GM23338 (cell line): Measurements from ENCODE around the gene CHST15. TPM values are rescaled to one million over a fixed set of nuclear protein-coding genes. Genes with fewer than 3 reads are reported as not detected.

Experiments used
- ATAC-seq: fragments of 200-7000 bp; cut with Tn5 transposase; 3 replicates; pipeline ENCODE4 v1.9.1; 2020
- DNase-seq: peaks from one replicate; pipeline ENCODE4 v3.0.0-alpha.2; 2015; ENCODE audit warnings: low spot score
- H2AFZ ChIP-seq: fragments of 200-600 bp; sonication (generic); 2 replicates; pipeline ENCODE4 v1.8.0; 2016; ENCODE audit warnings: antibody characterized with exemption, mild to moderate bottlenecking, moderate library complexity
- H3F3A ChIP-seq: fragments of 200-600 bp; sonication (generic); replicated peaks from 2 replicates; pipeline ENCODE4 v1.8.0; 2017; ENCODE audit warnings: antibody characterized with exemption, mixed run types, low read depth
- H3K27ac ChIP-seq: fragments of 200-600 bp; sonication (generic); 2 replicates; pipeline ENCODE4 v1.6.1; 2016; ENCODE audit warnings: low read depth
- H3K27me3 ChIP-seq: fragments of 200-600 bp; sonication (generic); 2 replicates; pipeline ENCODE4 v1.8.0; 2016; ENCODE audit warnings: mild to moderate bottlenecking, mixed run types, moderate library complexity; ENCODE audit not compliant: insufficient read depth
- H3K36me3 ChIP-seq: fragments of 200-600 bp; sonication (generic); 2 replicates; pipeline ENCODE4 v1.8.0; 2016; ENCODE audit warnings: mild to moderate bottlenecking; ENCODE audit not compliant: insufficient read depth
- H3K4me1 ChIP-seq: fragments of 200-600 bp; sonication (generic); 2 replicates; pipeline ENCODE4 v1.8.0; 2016; ENCODE audit warnings: mild to moderate bottlenecking, moderate library complexity; ENCODE audit not compliant: insufficient read depth
- H3K4me2 ChIP-seq: fragments of 200-600 bp; sonication (generic); 2 replicates; pipeline ENCODE4 v1.7.1; 2017; ENCODE audit warnings: mixed run types
- H3K4me3 ChIP-seq: fragments of 200-600 bp; sonication (generic); 2 replicates; pipeline ENCODE4 v1.6.1; 2016; ENCODE audit warnings: mixed run types
- H3K79me2 ChIP-seq: fragments of 200-600 bp; sonication (generic); replicated peaks from 2 replicates; pipeline ENCODE4 v1.8.0; 2017; ENCODE audit warnings: mild to moderate bottlenecking; ENCODE audit not compliant: insufficient read depth
- H3K9me2 ChIP-seq: fragments of 200-600 bp; sonication (generic); 2 replicates; pipeline ENCODE4 v1.8.0; 2017; ENCODE audit not compliant: insufficient read depth
- H4K20me1 ChIP-seq: fragments of 200-600 bp; sonication (generic); replicated peaks from 2 replicates; pipeline ENCODE4 v1.8.0; 2017; ENCODE audit warnings: mild to moderate bottlenecking; ENCODE audit not compliant: insufficient read depth
- H3K27ac Mint-ChIP-seq: 2 replicates; pipeline ENCODE4 v1.8.0; 2020; ENCODE audit warnings: inconsistent platforms, mild to moderate bottlenecking, moderate library complexity, mixed read lengths
- H3K27me3 Mint-ChIP-seq: 3 replicates; pipeline ENCODE4 v1.8.0; 2022; ENCODE audit warnings: low read depth, mild to moderate bottlenecking, moderate library complexity, mixed read lengths, inconsistent platforms; ENCODE audit not compliant: insufficient read depth, poor library complexity
- H3K36me3 Mint-ChIP-seq: 3 replicates; pipeline ENCODE4 v1.8.0; 2021; ENCODE audit warnings: low read depth, mild to moderate bottlenecking, inconsistent platforms, moderate library complexity, mixed read lengths
- H3K4me1 Mint-ChIP-seq: 3 replicates; pipeline ENCODE4 v1.8.0; 2020; ENCODE audit warnings: mild to moderate bottlenecking, inconsistent platforms, mixed read lengths
- H3K4me3 Mint-ChIP-seq: 3 replicates; pipeline ENCODE4 v1.8.0; 2021; ENCODE audit warnings: moderate library complexity, mild to moderate bottlenecking, inconsistent platforms, mixed read lengths
- H3K9me3 Mint-ChIP-seq: 3 replicates; pipeline ENCODE4 v1.8.0; 2020; ENCODE audit warnings: moderate library complexity, mild to moderate bottlenecking, inconsistent platforms, mixed read lengths
- CREB1 ChIP-seq: fragments of 250-450 bp; sonication (Bioruptor Pico); IDR thresholded peaks from 2 replicates; pipeline ENCODE4 v1.5.0; 2020; ENCODE audit warnings: low read depth, mild to moderate bottlenecking, moderate library complexity
- EZH2 ChIP-seq: fragments of 200-600 bp; sonication (generic); IDR thresholded peaks from one replicate; pipeline ENCODE4 v1.8.0; 2017; ENCODE audit warnings: antibody characterized with exemption, mild to moderate bottlenecking, low read depth; ENCODE audit not compliant: unreplicated experiment
- EZH2phosphoT487 ChIP-seq: fragments of 200-600 bp; sonication (generic); IDR thresholded peaks from one replicate; pipeline ENCODE4 v1.8.1; 2018; ENCODE audit warnings: antibody characterized with exemption; ENCODE audit not compliant: unreplicated experiment
- NANOG ChIP-seq: IDR thresholded peaks from 2 replicates; pipeline ENCODE4 v1.6.1; 2016; ENCODE audit warnings: antibody characterized with exemption, borderline replicate concordance
- POLR2AphosphoS5 ChIP-seq: IDR thresholded peaks from 2 replicates; pipeline ENCODE4 v1.6.1; 2016; ENCODE audit warnings: antibody characterized with exemption, low read depth
- STAT1 ChIP-seq: IDR thresholded peaks from one replicate; pipeline ENCODE4 v1.6.1; 2016; ENCODE audit warnings: antibody characterized with exemption; ENCODE audit not compliant: unreplicated experiment
- ZNF114 ChIP-seq: fragments of 250-450 bp; sonication (Bioruptor Pico); IDR thresholded peaks from 2 replicates; pipeline ENCODE4 v1.5.0; 2020; ENCODE audit warnings: mild to moderate bottlenecking, moderate library complexity
- ZNF331 ChIP-seq: fragments of 250-450 bp; sonication (Bioruptor Pico); IDR thresholded peaks from 2 replicates; pipeline ENCODE4 v1.5.0; 2020; ENCODE audit warnings: low read depth, mild to moderate bottlenecking, moderate library complexity
- ZNF462 ChIP-seq: fragments of 250-450 bp; sonication (Bioruptor Pico); IDR thresholded peaks from 2 replicates; pipeline ENCODE4 v1.5.0; 2020; ENCODE audit warnings: mild to moderate bottlenecking, moderate library complexity
- polyA plus RNA-seq: library from polyadenylated mRNA; unstranded; fragments of >200 nt; fragmentation: Nextera tagmentation; extraction: Ambion mirVana; gene quantifications from 2 replicates; pipeline ENCODE4 v1.2.1, GENCODE V29; 2016
- total RNA-seq: library from RNA; depleted of rRNA; stranded (reverse); fragments of >200 nt; shearing (Covaris generic); gene quantifications from 2 replicates; pipeline ENCODE4 v1.2.3, GENCODE V29; 2014
- TF ChIP-seq, protein P1 (sequence below): IDR thresholded peaks from 2 replicates; pipeline ENCODE4 v1.6.1; 2016; ENCODE audit warnings: antibody characterized with exemption
- TF ChIP-seq, protein P2 (sequence below): IDR thresholded peaks from one replicate; pipeline ENCODE4 v1.6.1; 2018; ENCODE audit warnings: antibody characterized with exemption; ENCODE audit not compliant: unreplicated experiment

CHST15 gene
- total and polyA plus RNA-seq, 2 experiments from 2014 or later: 2.6 to 11.2 TPM

DNA sequence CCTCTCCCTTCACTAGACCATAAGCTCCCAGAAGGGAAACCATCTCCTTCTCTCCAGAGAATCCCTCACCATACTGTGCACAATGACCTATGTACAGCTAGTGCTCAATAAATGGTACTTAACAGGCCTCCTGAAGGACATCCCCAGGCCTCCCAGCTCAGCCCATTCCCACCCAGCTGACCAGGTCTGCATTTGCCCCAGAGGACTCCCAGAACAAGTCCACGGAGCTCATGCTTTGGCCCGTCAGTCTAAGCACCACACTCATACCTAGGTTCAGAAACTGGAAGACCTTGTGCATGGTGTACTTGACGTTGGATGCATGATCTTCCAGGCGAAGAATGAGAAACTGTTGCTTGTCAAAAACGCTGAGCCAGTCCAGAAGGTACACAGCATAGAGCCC, 81.3 kb downstream of the CHST15 start:
- Histone ChIP-seq H3K27ac (no peak overlapping the region), H4K20me1 (no peaks in the 10 kb centered on the region), H3K4me2 (no peak overlapping the region), H3K79me2 (no peaks in the 10 kb centered on the region), H2AFZ (no peak overlapping the region), H3K9me2 (no peaks in the 10 kb centered on the region), H3K4me1 (peaks cover 8% of the 10 kb centered on the region; the same call in 1 of the 2 replicates), H3K36me3 (no peaks in the 10 kb centered on the region), H3K4me3 (no peak overlapping the region), H3F3A (no peaks in the 10 kb centered on the region), H3K27me3 (no peaks in the 10 kb centered on the region)
- H3K36me3 Mint-ChIP-seq: peaks cover 35% of the 10 kb centered on the region
- H3K4me3 Mint-ChIP-seq: no peak overlapping the region
- no peak for ATAC-seq
- TF ChIP-seq NANOG (no peak), EZH2phosphoT487 (no peak), STAT1 (no peak), POLR2AphosphoS5 (no peak)
- TF ChIP-seq, protein P1, sequence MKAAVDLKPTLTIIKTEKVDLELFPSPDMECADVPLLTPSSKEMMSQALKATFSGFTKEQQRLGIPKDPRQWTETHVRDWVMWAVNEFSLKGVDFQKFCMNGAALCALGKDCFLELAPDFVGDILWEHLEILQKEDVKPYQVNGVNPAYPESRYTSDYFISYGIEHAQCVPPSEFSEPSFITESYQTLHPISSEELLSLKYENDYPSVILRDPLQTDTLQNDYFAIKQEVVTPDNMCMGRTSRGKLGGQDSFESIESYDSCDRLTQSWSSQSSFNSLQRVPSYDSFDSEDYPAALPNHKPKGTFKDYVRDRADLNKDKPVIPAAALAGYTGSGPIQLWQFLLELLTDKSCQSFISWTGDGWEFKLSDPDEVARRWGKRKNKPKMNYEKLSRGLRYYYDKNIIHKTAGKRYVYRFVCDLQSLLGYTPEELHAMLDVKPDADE: no peak
- DNase-seq: no peak
- no peak overlapping the region for H3K27ac Mint-ChIP-seq
- peaks cover 29% of the 10 kb centered on the region for H3K4me1 Mint-ChIP-seq
- H3K9me3 Mint-ChIP-seq: peaks cover 15% of the 10 kb centered on the region
- peaks cover 5% of the 10 kb centered on the region for H3K27me3 Mint-ChIP-seq

DNA sequence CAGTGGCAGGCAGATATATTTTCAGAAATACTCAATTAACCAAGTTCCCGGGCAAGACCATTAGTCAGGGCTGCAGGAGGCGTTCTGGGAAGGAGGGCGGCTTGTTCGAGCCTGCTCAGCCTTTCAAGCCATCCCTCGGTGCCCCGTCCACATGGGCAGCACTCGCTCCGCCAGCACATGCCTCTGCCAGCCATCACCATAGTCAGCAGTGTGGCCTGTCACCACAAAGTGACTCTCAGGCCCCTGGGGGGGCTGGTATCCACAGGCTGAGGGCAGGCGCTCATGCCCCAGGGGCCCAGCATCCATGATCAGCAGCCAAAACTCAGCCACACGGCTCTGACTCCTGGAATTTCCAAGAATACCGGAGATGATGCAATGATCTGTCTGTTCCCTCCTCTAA, 81.9 kb downstream of the CHST15 start:
- Mint-ChIP-seq H3K27ac (0 out of 2 replicates have a peak overlapping the region, but pooled peaks have one; percentile 13), H3K27me3 (peaks cover 5% of the 10 kb centered on the region), H3K36me3 (peaks cover 35% of the 10 kb centered on the region), H3K4me3 (no peak overlapping the region), H3K4me1 (peaks cover 24% of the 10 kb centered on the region), H3K9me3 (peaks cover 15% of the 10 kb centered on the region)
- no peak overlapping the region for H3K4me2 ChIP-seq
- H3K27ac ChIP-seq: no peak overlapping the region
- H3K9me2 ChIP-seq: no peaks in the 10 kb centered on the region
- H3K27me3 ChIP-seq: no peaks in the 10 kb centered on the region
- no peaks in the 10 kb centered on the region for H4K20me1 ChIP-seq
- no peak overlapping the region for H2AFZ ChIP-seq
- DNase-seq (no peak), ATAC-seq (no peak)
- H3K36me3 ChIP-seq: no peaks in the 10 kb centered on the region
- no peak overlapping the region for H3K4me3 ChIP-seq
- H3F3A ChIP-seq: no peaks in the 10 kb centered on the region
- H3K4me1 ChIP-seq: peaks cover 8% of the 10 kb centered on the region; the same call in 1 of the 2 replicates
- H3K79me2 ChIP-seq: no peaks in the 10 kb centered on the region
- TF ChIP-seq ZNF114 (CRISPR knock-in tag) (no peak), ZNF462 (CRISPR knock-in tag) (no peak), CREB1 (no peak), ZNF331 (CRISPR knock-in tag) (no peak), STAT1 (no peak), EZH2phosphoT487 (no peak), NANOG (no peak), EZH2 (no peak)
- TF ChIP-seq, protein P2, sequence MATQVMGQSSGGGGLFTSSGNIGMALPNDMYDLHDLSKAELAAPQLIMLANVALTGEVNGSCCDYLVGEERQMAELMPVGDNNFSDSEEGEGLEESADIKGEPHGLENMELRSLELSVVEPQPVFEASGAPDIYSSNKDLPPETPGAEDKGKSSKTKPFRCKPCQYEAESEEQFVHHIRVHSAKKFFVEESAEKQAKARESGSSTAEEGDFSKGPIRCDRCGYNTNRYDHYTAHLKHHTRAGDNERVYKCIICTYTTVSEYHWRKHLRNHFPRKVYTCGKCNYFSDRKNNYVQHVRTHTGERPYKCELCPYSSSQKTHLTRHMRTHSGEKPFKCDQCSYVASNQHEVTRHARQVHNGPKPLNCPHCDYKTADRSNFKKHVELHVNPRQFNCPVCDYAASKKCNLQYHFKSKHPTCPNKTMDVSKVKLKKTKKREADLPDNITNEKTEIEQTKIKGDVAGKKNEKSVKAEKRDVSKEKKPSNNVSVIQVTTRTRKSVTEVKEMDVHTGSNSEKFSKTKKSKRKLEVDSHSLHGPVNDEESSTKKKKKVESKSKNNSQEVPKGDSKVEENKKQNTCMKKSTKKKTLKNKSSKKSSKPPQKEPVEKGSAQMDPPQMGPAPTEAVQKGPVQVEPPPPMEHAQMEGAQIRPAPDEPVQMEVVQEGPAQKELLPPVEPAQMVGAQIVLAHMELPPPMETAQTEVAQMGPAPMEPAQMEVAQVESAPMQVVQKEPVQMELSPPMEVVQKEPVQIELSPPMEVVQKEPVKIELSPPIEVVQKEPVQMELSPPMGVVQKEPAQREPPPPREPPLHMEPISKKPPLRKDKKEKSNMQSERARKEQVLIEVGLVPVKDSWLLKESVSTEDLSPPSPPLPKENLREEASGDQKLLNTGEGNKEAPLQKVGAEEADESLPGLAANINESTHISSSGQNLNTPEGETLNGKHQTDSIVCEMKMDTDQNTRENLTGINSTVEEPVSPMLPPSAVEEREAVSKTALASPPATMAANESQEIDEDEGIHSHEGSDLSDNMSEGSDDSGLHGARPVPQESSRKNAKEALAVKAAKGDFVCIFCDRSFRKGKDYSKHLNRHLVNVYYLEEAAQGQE: no peak
